HFFc6 (cell line): ENCODE measurements around the gene AP1S1. TPM values are rescaled to one million over a fixed set of nuclear protein-coding genes. Genes with fewer than 3 reads are reported as not detected.

Source experiments
- DNase-seq: peaks from one replicate; pipeline ENCODE4 v3.0.0-alpha.2; 2018
- H3K27ac Mint-ChIP-seq: 2 replicates; pipeline ENCODE4 v1.8.0; 2020; ENCODE audit warnings: mild to moderate bottlenecking, mixed read lengths
- H3K27me3 Mint-ChIP-seq: 2 replicates; pipeline ENCODE4 v1.8.0; 2021; ENCODE audit warnings: mild to moderate bottlenecking, moderate library complexity, mixed read lengths; ENCODE audit not compliant: insufficient read depth
- H3K36me3 Mint-ChIP-seq: 2 replicates; pipeline ENCODE4 v1.8.0; 2021; ENCODE audit warnings: low read depth, mixed read lengths
- H3K4me1 Mint-ChIP-seq: 2 replicates; pipeline ENCODE4 v1.8.0; 2020; ENCODE audit warnings: low read depth, mixed read lengths
- H3K4me3 Mint-ChIP-seq: 2 replicates; pipeline ENCODE4 v1.8.0; 2020; ENCODE audit warnings: mild to moderate bottlenecking, moderate library complexity, mixed read lengths
- H3K9me3 Mint-ChIP-seq: 2 replicates; pipeline ENCODE4 v1.8.0; 2020; ENCODE audit warnings: mild to moderate bottlenecking, mixed read lengths
- CTCF ChIP-seq: fragments of 200-600 bp; sonication (generic); IDR thresholded peaks from 2 replicates; pipeline ENCODE4 v1.5.0; 2021; ENCODE audit warnings: antibody characterized with exemption, mild to moderate bottlenecking
- total RNA-seq, 6 experiments: library from RNA; stranded (reverse); fragmentation: NEBNext Ultra II Directional; extraction: Animal tissue kit (Norgen Biotek cat#: 25700); gene quantifications; 2 replicates in 1 of 6; 3 replicates in 5 of 6; pipeline ENCODE4 v1.2.3, GENCODE V29; 2021

AP1S1 gene
- total RNA-seq, 6 experiments from 2014 or later = 154 to 176 (median 166) TPM

GRCh38 chr7:101179117-101179516 lies 24.8 kb downstream of the AP1S1 start:
- H3K4me1 Mint-ChIP-seq = peaks cover 15% of the 10 kb centered on the region
- no peaks in the 10 kb centered on the region for H3K36me3 Mint-ChIP-seq
- peak overlapping the region; percentile 60 for H3K4me3 Mint-ChIP-seq
- H3K27me3 Mint-ChIP-seq = peaks cover 54% of the 10 kb centered on the region
- DNase-seq = no peak
- TF ChIP-seq CTCF = no peak
- H3K27ac Mint-ChIP-seq = no peak overlapping the region
- H3K9me3 Mint-ChIP-seq = peaks cover 6% of the 10 kb centered on the region; the same call in 1 of the 2 replicates

DNA sequence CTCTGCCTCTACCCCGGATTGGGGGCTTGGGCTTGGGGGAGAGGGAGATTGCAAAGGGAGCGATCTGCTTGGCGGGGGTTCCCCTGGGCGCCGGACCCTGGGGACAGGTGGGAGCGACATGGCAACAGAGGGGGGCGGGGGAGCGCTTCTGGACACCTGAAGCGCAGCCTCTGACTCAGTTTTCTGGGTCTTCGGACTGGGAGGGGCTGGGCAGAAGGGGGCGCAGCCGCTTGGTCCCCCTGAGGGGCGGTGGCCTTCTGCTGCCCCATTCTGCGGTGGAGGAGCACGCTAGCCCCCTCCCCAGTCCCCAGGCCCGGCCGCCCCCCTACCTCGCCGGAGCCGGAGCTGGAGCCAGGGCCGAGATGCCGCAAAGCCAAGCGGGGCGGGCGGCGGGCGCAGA lies 25.4 kb downstream of the AP1S1 start:
- DNase-seq = no peak
- no peak for TF ChIP-seq CTCF
- no peak overlapping the region for H3K4me3 Mint-ChIP-seq
- H3K27me3 Mint-ChIP-seq = peaks cover 53% of the 10 kb centered on the region
- H3K36me3 Mint-ChIP-seq = no peaks in the 10 kb centered on the region
- peaks cover 6% of the 10 kb centered on the region; the same call in 1 of the 2 replicates for H3K9me3 Mint-ChIP-seq
- H3K27ac Mint-ChIP-seq = no peak overlapping the region
- peaks cover 17% of the 10 kb centered on the region for H3K4me1 Mint-ChIP-seq

- Mint-ChIP-seq H3K4me1 (peaks cover 22% of the 10 kb centered on the region), H3K4me3 (peak within 1 kb of the TSS; percentile 60), H3K27ac (no peak within 1 kb of the TSS), H3K9me3 (peaks cover 6% of the 10 kb centered on the region; the same call in 1 of the 2 replicates), H3K36me3 (no peaks in the 10 kb centered on the region), H3K27me3 (peaks cover 49% of the 10 kb centered on the region)
- no peak for DNase-seq
- TF ChIP-seq CTCF = no peak
Observed at GRCh38 chr7:101180130-101180755, 26.0 kb downstream of the AP1S1 start, which contains the start of gene NAT16. TSS of gene NAT16 (minus strand) at chr7:101180293. CDS start at chr7:101174807, 5,486 bp downstream.

DNA sequence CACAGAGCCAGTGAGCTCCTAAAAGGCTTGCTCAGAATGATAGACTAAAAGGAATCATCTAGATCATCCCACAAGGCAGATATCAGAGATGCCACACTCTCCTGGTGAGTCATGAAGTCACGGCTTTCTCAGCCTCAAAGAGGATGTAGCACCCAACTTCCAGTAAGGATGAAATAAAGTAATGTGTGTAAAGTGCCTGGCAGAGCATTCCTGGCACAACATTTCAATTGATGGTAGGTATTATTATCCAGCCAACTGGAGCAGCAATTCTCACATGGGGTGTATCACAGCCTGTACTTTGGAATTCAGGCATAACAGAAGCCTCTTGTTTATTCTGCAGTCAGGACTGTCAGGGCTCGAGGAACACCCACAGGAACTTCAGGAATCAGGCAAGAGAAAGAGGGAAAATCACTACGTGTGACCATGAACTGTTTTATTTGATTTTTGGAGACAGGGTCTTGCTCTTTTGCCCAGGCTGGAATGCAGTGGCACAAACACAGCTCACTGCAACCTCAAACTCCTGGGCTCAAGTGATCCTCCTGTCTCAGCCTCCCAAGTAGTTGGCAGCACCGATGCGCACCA lies 31.1 kb downstream of the AP1S1 start:
- Mint-ChIP-seq H3K4me3 (no peak overlapping the region), H3K4me1 (peaks cover 20% of the 10 kb centered on the region), H3K36me3 (no peaks in the 10 kb centered on the region), H3K9me3 (peaks cover 6% of the 10 kb centered on the region; the same call in 1 of the 2 replicates), H3K27ac (peak overlapping the region; percentile 53; the same call in 1 of the 2 replicates), H3K27me3 (peaks cover 24% of the 10 kb centered on the region)
- TF ChIP-seq CTCF = no peak
- peak; percentile 69 for DNase-seq

- H3K4me1 Mint-ChIP-seq = peaks cover 20% of the 10 kb centered on the region
- no peak for DNase-seq
- H3K9me3 Mint-ChIP-seq = peaks cover 6% of the 10 kb centered on the region; the same call in 1 of the 2 replicates
- TF ChIP-seq CTCF = no peak
- no peak overlapping the region for H3K4me3 Mint-ChIP-seq
- peaks cover 17% of the 10 kb centered on the region for H3K27me3 Mint-ChIP-seq
- H3K36me3 Mint-ChIP-seq = no peaks in the 10 kb centered on the region
- no peak overlapping the region for H3K27ac Mint-ChIP-seq
Observed at GRCh38 chr7:101186194-101186593, 31.9 kb downstream of the AP1S1 start.
